Left lung (tissue), 10 donors: Measurements from ENCODE around the gene EDN3. TPM values are rescaled to one million over a fixed set of nuclear protein-coding genes. Genes with fewer than 3 reads are reported as not detected.

Experiments used
- ATAC-seq: fragments of 200-7000 bp; cut with Tn5 transposase; one replicate; pipeline ENCODE4 v1.9.1; 2020; ENCODE audit warnings: moderate library complexity
- DNase-seq, 4 donors: peaks; one replicate each; pipeline ENCODE4 v3.0.0-alpha.2; 2013 to 2020
- H3K27ac ChIP-seq, 2 donors: fragments of 200-600 bp; sonication (generic) in 1 of 2; one replicate each; pipeline versions ENCODE4 v1.5.0 to v1.8.0; 2020 to 2021
- H3K27me3 ChIP-seq, 2 donors: fragments of 200-600 bp; sonication (generic) in 1 of 2; one replicate each; pipeline versions ENCODE4 v1.5.0 to v1.8.0; 2020 to 2021
- H3K36me3 ChIP-seq, 2 donors: fragments of 200-600 bp; sonication (generic) in 1 of 2; one replicate each; pipeline versions ENCODE4 v1.5.0 to v1.8.0; 2020 to 2021
- H3K4me1 ChIP-seq, 2 donors: fragments of 200-600 bp; one replicate each; pipeline ENCODE4 v1.8.0; 2021
- H3K4me3 ChIP-seq, 2 donors: fragments of 200-600 bp; sonication (generic) in 1 of 2; one replicate each; pipeline versions ENCODE4 v1.5.0 to v1.8.0; 2020 to 2021; ENCODE audit warnings: mild to moderate bottlenecking in 1 of 2
- H3K9me3 ChIP-seq, 2 donors: fragments of 200-600 bp; sonication (generic) in 1 of 2; one replicate each; pipeline versions ENCODE4 v1.5.0 to v1.8.0; 2020 to 2021
- CTCF ChIP-seq, 2 donors: fragments of 200-600 bp; sonication (generic) in 1 of 2; IDR thresholded peaks; one replicate each; pipeline versions ENCODE4 v1.5.0 to v1.8.0; 2021; ENCODE audit warnings: antibody characterized with exemption in 2 of 2
- intact Hi-C, 2 donors: fragments of 100-400 bp; cut with DNase I; formaldehyde crosslinking; loops; one replicate each; pipeline versions ENCODE4 v1.11.2 to v1.14.2; 2022
- polyA plus RNA-seq, 6 donors: library from polyadenylated mRNA; unstranded; fragments of 120-200 nt; gene quantifications; one replicate each; pipeline ENCODE4 v1.2.1, GENCODE V29; 2013; ENCODE audit not compliant: insufficient read length in 6 of 6
- total RNA-seq, 2 donors: library from RNA; stranded (reverse); fragmentation: NEBNext Ultra II Directional; extraction: Animal tissue kit (Norgen Biotek cat#: 25700); gene quantifications; one replicate each; pipeline ENCODE4 v1.2.1, GENCODE V29; 2021
- donor health status: DM: no; HTN: yes; CAD: no.
- donor health status: DM: no; HTN: no; CAD: no.

The EDN3 gene
- total and polyA plus RNA-seq, 8 donors: 8.2 to 27.0 (median 19.1) TPM; not detected in 2

DNA sequence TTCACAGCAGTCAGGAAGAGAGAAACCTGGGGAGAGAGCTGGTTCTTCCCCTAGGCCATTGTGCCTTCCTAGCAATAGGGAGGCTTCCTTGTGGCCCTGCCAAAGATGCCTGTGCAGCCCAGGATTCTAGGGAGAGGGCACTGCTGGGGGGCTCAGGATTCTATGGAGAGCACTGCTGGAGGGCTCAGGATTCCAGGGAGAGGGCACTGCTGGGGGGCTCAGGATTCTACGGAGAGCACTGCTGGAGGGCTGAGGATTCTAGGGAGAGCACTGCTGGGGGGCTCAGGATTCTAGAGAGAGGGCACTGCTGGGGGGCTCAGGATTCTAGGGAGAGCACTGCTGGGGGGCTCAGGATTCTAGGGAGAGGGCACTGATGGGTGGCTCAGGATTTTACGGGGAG, 25.8 kb downstream of the EDN3 start:
- Histone ChIP-seq H3K4me3 (no peak overlapping the region), H3K27me3 (peaks cover 0 to 42% of the 10 kb centered on the region in 2 donors), H3K9me3 (no peaks in the 10 kb centered on the region), H3K36me3 (no peaks in the 10 kb centered on the region), H3K4me1 (no peaks in the 10 kb centered on the region), H3K27ac (no peak overlapping the region)
- TF ChIP-seq CTCF (IDR thresholded peaks at IDR 0.05): no peak
- ATAC-seq (no peak), DNase-seq (no peak)
- intact Hi-C loops: no loop called here

DNA sequence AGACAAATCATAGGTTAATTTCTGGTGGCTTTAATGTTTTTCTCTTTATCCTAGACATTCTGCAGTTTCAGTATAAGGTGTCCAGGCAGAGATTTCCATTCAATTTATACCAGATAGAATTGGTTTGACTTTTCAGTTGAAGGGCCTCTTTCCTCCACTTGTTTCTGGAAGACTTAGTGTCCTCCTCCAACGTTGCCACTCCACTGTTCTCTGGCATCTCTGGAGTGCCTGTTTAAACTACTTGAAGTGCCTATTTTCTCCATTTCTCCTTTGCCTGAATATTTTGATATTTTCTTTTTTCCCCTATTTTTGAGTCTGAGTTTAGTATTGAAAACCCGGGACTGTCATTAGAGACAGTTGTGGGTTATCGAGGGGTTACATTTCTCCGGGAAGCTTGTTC, 27.7 kb downstream of the EDN3 start:
- no peak for TF ChIP-seq CTCF (IDR thresholded peaks at IDR 0.05)
- Histone ChIP-seq H3K4me3 (no peak overlapping the region), H3K27ac (no peak overlapping the region), H3K9me3 (no peaks in the 10 kb centered on the region), H3K27me3 (peaks cover 0 to 46% of the 10 kb centered on the region in 2 donors), H3K36me3 (no peaks in the 10 kb centered on the region), H3K4me1 (no peaks in the 10 kb centered on the region)
- no peak for DNase-seq
- intact Hi-C loops: no loop called here
- ATAC-seq: no peak

DNA sequence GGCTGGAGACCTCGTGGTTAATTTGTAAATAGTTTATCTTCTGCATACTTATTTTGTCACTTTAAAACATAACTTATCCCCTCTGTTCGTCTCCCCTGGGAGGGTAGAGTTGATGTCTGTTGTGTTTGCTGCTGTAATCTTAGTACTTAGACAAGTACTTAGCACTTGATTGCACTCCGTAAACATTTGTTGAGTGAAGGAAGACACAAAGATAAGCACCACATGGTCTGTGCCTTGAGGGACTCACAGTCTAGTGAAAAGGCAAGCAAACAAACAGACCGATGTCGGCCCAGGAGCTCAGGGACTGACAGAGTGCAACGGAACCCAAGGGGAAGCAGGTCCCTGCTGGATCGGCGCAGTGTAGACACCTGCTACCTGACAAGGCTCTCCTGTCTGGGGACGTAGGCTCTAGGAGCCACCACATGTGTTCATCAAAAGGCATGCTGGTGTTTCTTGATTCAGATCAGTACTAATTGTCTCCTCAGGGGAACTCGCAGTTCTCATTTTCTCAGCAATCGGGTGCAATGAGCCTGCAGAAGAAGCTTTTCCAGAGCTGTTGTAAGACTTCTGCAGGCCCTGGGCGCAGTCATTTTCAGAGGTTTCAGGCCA, 31.4 kb downstream of the EDN3 start:
- ATAC-seq (no peak), DNase-seq (no peak)
- H3K36me3 ChIP-seq: no peaks in the 10 kb centered on the region

GRCh38 chr20:59333260-59333845, 32.9 kb downstream of the EDN3 start:
- no peaks in the 10 kb centered on the region for H3K4me1 ChIP-seq
- intact Hi-C loops: no loop called here
- DNase-seq (no peak), ATAC-seq (no peak)
- TF ChIP-seq CTCF (IDR thresholded peaks at IDR 0.05): no peak
- H3K27ac ChIP-seq: no peak overlapping the region
- H3K4me3 ChIP-seq: no peak overlapping the region
- H3K9me3 ChIP-seq: no peaks in the 10 kb centered on the region
- no peaks in the 10 kb centered on the region for H3K36me3 ChIP-seq
- peaks cover 0 to 59% of the 10 kb centered on the region in 2 donors for H3K27me3 ChIP-seq

More for the DNA sequence above, 31.4 kb downstream of the EDN3 start:
- Histone ChIP-seq H3K27me3 (peaks cover 0 to 59% of the 10 kb centered on the region in 2 donors), H3K27ac (no peak overlapping the region), H3K4me1 (no peaks in the 10 kb centered on the region), H3K4me3 (no peak overlapping the region), H3K9me3 (no peaks in the 10 kb centered on the region)
- intact Hi-C loops: no loop called here
- no peak for TF ChIP-seq CTCF (IDR thresholded peaks at IDR 0.05)

- no peaks in the 10 kb centered on the region for H3K36me3 ChIP-seq
- H3K27ac ChIP-seq: no peak overlapping the region
- H3K4me3 ChIP-seq: no peak overlapping the region
- H3K4me1 ChIP-seq: no peaks in the 10 kb centered on the region
- peaks cover 0 to 57% of the 10 kb centered on the region in 2 donors for H3K27me3 ChIP-seq
- intact Hi-C loops: no loop called here
- TF ChIP-seq CTCF (IDR thresholded peaks at IDR 0.05): no peak
- DNase-seq (no peak), ATAC-seq (no peak)
- H3K9me3 ChIP-seq: no peaks in the 10 kb centered on the region
Measured at GRCh38 chr20:59333951-59334350, 33.5 kb downstream of the EDN3 start.
